Renal pelvis (tissue), 4 donors: ENCODE results near the gene ARL1. TPM values are rescaled to one million over a fixed set of nuclear protein-coding genes. Genes with fewer than 3 reads are reported as not detected.

Experiments used
- DNase-seq: peaks from one replicate; pipeline ENCODE4 v3.0.0-alpha.2; 2013
- polyA plus RNA-seq, 3 donors: library from polyadenylated mRNA; unstranded; fragments of 120-200 nt; gene quantifications; one replicate each; pipeline ENCODE4 v1.2.1, GENCODE V29; 2013; ENCODE audit not compliant: insufficient read length in 3 of 3

Gene ARL1
- polyA plus RNA-seq, 3 donors: 123 to 143 (median 142) TPM

- DNase-seq: no peak
Measured at GRCh38 chr12:101361455-101361854, 46.1 kb downstream of the ARL1 start.

GRCh38 chr12:101356794-101357193 lies 50.8 kb downstream of the ARL1 start:
- DNase-seq: no peak

GRCh38 chr12:101351682-101352081 lies 55.9 kb downstream of the ARL1 start:
- DNase-seq: no peak

- no peak for DNase-seq
Measured at GRCh38 chr12:101343893-101344292, 63.7 kb downstream of the ARL1 start.

Other genes starting within 250 kb of the ARL1 start
- 10 to 100 TPM; 25.3 to 53.6 (median 36.5) TPM for gene SLC5A8, start 197.5 kb downstream of the ARL1 start, polyA plus RNA-seq
- gene UTP20, start 127.7 kb downstream of the ARL1 start, polyA plus RNA-seq: 10 to 100 TPM; 15.1 to 20.1 (median 18.8) TPM
- gene SPIC, start 67.6 kb upstream of the ARL1 start, polyA plus RNA-seq: not detected
- 1 to 10 TPM in 1 of 3 donors, under 1 TPM in 1, not detected in 1; 0.39 to 1.7 TPM for gene MYBPC1, start 187.2 kb upstream of the ARL1 start, polyA plus RNA-seq